GM18502 (cell line): ENCODE measurements around the gene FKBP10.

Experiments
- ATAC-seq: cut with Tn5 transposase; IDR thresholded peaks from one replicate; pipeline ENCODE4 v1.9.1; 2021; ENCODE audit warnings: mild to moderate bottlenecking; ENCODE audit not compliant: unreplicated experiment, poor library complexity

FKBP10 gene

DNA sequence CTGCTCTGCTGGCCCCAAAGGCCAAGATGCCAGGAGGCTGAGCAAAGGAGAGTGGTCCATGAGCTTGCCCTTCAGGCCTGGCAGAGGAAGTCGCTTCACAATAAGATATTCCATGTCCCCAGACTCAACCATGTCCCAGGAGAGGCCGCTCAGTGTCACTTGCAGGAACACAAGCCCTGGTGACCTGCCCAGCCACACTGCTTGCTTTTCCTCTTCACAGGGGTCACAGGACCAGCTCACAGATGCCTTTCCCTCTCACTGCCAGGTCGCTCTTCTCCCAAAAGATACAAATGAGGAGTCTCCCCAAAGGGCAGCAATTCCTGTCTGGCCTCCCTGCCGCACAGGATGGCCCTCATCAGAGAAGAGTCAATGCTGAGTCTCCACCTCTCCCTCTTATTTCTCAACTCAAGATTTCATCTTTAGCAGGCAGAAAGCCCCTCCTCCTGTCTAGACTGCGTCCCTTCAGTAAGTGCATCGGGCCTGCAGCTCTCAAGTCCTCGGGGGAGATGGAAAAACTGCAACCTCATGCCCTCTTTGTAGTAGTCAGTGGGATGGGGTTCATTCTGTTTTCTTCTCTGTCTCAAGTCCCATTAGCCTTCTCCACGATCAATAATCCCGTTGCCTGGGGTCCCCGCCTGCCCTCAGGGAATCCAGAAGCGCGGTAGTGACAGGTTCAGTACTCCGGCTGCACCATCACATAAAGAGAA is 31.2 kb upstream of the FKBP10 start:
- no peak for ATAC-seq

DNA sequence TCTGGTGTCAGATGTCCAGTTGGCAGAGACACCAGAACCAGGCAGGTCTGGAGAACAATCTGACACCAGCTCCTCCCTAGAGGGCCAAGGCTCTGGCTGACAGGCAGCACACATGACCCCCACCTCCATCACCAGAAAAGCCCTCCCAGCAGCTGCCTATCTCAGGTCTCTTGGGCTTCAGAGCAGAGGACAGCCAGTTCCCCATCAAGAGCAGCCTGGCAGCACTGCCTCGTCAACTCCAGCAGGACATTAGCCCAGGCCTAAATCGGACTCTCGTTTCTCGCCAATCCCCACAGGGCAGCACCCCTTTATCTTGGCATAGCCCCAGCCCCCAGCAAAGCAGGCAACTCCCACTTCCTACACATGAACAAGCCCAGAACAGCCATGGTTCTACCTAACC is 30.7 kb upstream of the FKBP10 start:
- ATAC-seq: no peak

DNA sequence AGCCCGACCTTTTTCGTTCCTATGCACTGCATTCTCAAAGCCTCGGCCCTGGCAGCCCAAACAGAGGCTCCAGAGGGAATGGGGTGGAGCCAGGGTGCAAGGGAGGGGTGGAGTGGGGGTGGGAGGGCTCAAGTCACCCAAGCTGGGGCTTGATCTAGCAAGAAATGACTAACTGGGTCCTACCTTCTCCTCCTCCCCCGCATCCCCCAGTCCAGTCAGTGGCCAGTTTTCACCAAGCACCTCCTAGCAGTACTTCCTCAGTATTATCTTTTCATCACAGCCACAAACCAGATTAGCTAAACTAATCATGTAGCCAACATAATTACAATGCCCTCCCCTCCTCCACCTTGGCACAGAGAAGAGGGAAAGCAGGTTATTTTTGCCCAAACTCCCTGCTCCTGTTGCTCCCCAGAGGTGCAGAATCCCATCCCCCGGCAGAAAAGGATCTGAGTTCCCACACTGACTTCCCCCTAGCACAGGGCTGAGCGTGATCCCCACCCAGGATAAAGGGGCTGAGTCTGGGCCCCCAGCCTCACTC is 28.5 kb upstream of the FKBP10 start:
- ATAC-seq: no peak

DNA sequence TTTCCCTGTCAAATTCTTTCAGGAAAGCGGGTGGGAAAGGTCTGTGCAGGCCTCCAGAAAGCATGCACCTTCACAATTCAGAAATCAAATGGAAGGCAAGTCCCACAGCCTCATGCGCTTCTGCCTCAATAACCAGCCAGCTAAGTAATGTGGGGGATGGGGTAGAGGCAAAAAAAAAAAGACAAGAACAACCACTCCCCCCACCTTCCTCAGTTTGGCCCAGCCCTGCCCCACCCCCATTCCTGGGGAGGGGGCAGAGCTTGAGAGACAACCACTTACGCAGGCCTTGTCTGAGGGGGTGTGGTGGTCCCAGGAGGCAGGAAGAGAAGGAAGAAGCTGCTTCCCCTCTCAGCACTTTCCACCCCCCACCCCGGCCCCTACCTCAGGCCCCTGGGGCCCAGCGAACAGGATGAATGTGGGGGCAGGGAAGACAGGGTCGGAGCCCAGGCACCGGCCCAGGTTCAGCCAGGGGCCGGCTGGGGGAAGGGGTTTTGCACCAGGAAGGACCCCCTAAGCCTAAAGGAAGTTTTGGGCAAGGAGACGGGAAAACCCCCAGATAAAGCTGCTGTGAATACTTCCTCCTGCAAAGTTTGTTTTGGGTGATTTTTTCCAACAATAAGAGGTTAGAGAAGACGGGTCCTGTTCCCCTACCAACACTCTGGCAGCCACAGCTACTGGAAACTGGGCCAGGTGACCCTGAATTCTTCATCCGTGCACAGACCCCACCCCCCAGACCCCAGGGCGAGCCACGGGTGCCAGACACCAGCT is 27.5 kb upstream of the FKBP10 start:
- ATAC-seq: no peak

DNA sequence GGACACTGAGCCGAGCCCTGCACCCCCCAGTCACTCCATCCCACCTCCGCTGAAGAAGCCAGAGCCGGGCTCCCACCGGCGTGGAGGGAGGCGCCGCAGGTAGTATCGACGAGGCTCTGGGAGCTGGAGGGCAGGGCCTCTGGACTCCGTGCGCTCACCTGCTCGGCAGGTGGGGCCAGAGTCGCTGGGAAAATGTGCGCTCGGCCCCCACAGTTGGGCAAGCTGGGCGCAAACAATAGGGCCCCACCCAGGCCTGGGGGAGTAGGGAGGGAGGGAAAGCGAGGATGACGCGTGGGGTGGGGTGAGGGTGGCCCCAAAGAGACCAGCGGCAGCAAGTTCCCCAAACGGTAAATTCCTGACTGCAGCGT is 27.0 kb upstream of the FKBP10 start:
- ATAC-seq: peak; percentile 8

DNA sequence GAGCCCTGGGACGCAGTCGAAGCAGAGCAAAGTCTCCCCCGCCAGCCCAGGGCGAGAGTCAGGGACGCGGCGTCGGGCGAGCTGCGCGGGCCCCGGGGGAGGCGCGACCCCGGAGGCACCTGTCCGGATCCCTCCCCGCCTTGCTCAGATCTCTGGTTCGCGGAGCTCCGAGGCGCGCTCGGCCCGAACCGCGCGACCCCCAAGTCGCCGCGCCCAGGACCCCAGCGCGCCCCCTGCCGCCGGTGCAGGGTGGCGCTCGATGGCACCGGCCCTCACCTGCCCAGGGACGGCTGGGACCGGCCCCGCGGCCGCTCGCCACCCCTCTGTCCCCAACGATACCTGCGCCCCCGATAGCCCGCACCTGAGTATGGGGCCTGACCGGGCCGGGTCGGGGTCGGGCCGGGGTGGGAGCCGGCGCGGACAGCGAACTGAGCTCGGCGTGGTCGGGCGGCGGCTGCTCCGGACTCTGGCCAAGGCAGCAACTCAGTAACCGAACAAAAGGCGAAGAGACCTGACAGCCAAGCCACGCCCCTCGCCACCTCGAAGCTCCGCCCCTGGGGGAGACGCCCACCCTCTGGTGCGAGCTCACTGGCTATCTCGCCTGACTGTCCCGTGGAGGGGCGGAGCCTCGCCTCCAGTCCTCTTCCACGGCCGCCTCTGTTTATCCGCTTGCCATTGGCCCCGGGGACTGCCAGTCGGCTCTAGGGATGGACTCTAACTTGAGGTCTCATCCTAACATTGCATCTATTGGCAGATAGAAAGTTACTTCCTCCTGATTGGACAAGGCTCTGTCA is 26.4 kb upstream of the FKBP10 start, which contains the start of gene JUP:
TSS of gene JUP (minus strand) at position 485 of the 794 bp plus-strand sequence. CDS start 14,857 bp downstream, outside the sequence.
- peak; percentile 85 for ATAC-seq

DNA sequence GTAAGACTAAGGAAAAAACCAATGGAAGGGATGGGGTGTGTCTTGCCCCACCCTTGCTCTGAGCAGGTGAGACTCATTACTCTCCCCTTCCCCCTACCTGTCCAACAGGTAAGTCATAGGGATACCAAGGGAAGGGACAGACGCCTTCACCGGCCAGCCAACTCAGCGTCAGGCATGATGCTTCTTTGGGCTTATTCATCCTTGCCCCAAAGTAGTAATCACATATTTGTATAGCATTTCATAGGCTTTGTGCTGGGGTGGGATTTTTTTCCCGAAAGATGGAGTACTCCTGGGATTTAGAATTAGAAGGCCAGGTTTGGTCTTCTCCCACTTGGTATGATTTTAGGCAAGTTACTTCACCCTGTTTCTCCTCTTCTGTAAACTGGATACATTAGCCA is 25.8 kb upstream of the FKBP10 start:
- ATAC-seq: no peak

DNA sequence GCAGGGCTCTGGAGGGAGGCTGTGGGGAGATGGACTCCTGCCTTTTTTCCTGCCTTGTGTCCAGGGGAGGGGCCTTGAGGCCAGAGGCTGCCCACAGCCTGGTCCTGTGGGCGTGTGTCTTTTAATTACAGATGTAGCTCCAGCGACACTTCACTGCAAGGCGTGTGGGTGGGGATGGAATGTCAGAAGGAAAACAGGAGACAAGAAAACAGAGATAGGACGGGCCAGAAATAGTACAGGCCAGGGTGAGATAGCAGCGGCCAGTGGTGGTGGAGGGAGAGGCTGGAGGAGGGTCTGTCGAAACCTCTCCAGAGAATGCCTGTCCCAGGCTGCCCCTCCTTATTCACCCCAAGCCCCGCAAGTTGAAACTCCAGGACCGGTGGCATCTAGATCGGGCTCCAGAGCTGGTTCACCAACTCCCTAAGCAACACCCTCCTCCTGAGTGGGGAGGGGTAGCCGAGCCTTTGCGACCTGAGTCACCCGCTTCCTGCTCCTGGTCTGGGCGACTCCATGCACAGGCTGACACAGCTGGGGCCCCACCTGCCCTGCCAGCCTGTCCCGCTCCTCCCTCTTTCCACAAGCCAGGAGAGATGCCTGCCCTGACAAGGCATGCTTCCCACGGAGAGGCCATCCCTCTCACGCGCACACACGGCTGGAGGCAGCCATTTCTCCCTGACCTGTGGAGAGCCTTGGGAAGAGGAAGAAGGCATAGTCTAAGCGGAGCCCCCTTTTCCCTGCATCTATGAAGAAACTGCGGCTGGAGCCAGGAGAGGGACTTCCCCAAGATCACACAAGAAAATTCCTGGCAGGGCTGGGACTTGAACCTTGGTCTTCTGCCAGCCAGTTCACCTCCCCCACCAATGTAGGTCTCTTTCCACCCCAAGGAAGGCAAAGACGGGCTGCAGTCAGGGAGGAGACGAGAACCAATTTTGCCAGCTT is 19.7 kb upstream of the FKBP10 start:
- no peak for ATAC-seq

DNA sequence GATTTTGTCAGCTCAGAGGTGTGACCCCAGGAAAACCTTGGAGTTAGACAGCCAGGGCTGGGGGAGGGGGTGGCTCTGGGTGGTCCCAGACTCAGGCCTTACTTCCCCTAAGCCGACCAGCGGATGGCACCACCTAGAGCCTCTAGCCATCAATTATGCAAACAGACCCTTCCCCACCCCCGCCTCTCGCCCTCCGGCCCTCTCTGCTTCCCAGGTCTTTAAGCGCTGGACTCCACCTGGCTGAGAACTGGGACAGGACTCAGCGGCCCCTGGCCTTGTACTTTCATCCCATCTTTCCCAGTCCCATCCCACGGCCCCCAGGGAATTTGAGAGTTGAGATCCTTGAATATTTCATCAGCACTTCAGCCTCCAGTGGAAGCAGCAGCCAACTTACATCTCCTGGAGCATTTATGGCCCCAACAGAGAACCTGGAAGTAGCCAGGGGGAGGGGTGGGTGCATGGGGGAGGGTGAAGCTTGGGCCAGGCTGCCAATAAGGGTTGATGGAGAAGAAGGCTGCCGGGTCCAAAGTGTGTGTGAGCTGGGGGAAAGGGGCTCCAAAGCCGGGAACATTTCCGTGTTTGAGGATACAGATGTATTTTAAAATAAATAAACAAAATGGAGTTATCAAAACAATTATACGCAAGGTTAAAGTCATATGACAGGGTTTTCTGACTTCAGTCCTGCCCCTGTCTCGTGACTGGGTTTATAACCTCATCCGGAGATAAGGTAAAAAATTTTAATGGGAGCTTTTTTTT is 18.8 kb upstream of the FKBP10 start:
- ATAC-seq: no peak

DNA sequence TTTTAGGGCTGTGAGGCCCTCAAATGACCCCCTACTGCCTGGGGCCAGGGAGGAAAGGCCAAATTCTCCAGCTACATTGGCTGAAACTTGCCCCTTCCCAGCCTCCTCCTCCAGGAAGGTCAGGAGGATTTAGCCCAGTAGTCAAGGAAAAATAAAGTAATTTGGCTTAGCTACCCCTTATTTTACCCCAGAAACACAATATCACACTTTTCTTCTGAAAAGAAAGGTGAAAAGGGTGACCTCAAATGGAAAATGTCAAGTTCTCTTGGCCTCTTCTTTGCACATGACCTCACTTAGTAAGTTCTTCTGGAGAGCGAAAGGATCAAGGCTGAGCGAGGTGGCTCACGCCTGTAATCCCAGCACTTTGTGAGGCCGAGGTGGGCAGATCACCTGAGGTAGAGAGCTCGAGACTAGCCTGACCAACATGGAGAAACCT is 18.2 kb upstream of the FKBP10 start:
- ATAC-seq: no peak

DNA sequence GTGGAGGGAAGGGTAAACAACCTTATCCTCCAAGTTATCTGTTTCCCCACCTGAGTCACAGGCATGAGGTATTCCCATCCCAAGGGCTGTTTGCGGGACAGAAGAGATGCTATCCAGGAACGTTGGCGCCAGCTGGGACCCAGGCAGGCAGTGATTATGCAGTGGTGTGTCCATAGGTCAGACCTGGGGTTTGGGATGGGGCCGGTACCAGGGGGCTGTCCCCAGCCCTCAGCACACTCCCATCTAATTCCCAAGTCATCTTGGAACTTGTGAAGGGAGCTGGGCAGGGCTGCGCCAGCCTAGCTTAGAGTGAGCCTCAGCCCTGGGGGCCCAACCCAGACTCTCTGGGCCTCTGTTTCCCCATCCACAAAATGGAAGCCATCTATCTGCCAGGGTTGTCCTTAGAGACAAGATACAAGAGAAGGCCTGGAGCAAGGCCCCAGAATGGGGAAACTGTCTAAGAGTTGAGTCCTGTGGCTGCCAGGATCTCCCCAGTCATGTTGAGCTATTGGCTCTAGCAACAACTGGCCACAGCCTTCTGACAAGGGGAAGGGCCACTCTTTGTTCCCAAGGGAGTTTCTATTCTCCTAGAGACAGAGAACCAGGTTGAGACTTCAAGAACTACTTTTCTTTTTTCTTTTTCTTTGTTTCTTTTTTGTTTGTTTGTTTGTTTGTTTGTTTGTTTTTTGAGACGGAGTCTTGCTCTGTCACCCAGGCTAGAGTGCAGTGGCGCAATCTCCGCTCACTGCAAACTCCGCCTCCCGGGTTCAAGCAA is 16.5 kb upstream of the FKBP10 start:
- no peak for ATAC-seq

DNA sequence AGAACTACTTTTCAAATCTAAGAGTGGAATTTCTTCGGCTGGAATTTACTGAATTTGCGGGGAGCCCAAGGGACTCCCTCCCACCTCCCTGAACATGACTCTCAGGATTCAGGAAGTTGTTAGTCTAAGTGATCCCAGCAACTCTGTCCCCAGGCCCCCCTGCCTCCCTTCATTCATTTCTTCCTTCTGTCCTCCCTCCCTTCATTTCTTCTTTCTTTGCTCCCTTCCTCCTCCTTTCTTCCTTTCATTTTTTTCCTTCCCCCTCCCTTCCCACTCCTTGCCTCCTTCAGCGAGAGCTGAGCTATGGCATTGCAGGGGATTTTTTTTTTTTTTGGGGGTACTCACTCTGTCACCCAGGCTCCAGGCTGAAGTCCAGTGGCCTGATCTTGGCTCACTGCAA is 15.4 kb upstream of the FKBP10 start:
- ATAC-seq: no peak

DNA sequence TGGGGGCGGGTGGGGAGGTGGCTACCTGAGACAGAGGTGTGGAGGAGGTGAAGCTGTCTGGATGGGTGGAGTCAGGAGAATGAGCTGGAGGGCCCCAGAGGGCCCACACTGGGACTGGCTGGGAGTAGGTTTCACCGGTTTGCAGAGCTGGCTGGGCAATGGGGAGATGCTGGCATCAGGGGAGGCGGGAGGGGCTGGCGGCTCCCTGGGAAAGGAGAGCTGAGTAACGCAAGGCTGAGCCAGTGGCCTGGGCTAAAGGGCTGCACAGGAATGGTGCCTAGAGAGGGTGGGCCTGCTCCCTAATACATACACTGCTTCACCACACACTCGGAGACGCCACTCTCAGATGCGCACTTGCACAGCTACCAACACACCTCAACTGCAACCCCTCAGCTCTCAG is 13.4 kb upstream of the FKBP10 start:
- no peak for ATAC-seq

DNA sequence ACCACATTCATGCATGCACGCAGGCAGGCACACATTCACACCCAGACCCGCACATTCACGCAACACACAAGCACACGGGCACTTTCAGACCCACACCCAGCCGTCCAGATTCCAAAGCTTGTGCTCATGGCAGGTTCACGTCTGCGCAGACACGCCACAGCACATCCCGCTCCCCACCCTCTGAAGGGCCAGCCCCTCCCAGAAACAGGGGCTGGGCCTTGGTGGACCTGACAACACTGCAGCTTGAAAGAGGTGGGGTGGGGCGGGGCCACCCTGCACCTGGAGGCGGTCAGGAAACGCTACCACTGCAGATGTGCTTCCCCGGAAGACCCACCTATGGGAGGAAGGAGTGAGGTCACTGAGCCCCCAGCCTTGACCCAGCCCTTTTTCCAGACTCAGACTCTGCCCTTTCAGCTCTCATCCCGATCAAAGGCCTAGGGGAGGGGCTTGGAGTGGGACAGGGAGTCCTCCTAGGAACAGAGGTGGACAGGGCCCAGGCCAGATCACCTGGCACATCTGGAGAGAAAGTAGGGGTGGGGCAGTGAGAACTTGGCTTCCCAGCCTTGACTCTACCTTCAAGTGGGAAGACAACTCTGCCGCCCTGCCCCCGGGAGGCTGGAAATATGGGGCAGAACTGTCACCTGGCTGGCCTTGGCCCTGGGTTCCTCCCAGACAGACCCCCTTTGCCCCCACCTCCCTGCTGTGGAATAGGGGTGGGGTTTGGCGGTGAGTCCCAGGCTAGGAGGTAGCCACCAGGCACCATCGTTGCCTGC is 12.0 kb upstream of the FKBP10 start:
- ATAC-seq: no peak

DNA sequence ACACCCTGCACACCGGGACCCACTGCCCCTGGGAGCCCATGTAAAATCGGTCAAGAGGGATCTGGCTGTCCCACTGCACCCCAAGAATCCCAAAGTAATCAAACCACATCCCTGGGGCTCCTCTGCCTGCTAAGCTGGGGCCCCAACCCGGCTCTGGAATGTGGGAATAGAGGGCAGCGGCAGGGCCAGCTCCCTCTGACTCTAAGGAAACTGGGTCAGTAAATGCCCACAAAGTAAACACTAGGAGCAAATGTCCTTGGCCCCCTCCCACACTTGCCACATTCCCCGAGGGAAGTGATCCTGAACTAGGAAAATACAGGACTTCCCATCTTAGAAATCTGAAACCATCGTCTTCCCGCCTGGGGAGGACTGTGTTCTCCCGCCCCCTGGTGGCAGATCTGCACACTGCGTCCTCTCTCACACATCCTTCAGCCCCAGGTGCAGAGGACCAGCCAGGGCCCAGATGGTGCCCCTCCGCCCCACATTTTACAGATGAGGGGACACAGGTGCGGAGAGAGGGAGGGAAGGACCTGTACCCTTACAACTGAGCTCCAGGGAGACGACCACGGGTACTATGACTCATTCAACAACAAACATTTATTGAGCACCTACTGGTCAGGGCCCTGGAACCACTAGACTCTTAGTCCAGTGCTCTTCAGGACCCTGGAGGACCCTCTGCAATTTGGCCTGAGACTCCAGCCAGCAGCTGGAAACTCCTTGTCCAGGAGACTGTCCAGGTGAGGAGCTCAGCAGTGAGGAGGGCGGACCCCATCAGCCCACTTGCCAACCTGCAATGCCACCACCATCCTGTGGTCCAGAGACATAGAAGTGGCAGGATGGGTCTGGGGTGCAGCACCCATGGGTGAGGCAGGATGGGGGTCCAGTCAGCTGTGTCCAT is 11.2 kb upstream of the FKBP10 start:
- no peak for ATAC-seq
